ENCODE measurements around the gene CCDC68.

The CCDC68 gene

GRCh38 chr18:54958704-54959625, at the start of gene CCDC68:
Gene CCDC68 (minus strand): TSS chr18:54959461. CDS start chr18:54942791, 16,670 bp downstream.
- DNase-seq (ENCODE audit: low spot score) = peak; percentile 53

- DNase-seq (ENCODE audit: low spot score) = no peak
These were observed 48.3 kb upstream of the CCDC68 start for GRCh38 chr18:55007602-55008001.

- DNase-seq (ENCODE audit: low spot score) = no peak
These were observed 44.4 kb upstream of the CCDC68 start for GRCh38 chr18:55003695-55004094.

- DNase-seq (ENCODE audit: low spot score) = no peak
These were observed 43.0 kb upstream of the CCDC68 start for GRCh38 chr18:55002261-55002660.

- DNase-seq (ENCODE audit: low spot score) = no peak
These were observed 42.2 kb upstream of the CCDC68 start for GRCh38 chr18:55001394-55002024.

GRCh38 chr18:55000529-55000928, 41.3 kb upstream of the CCDC68 start:
- DNase-seq (ENCODE audit: low spot score) = no peak

- no peak for DNase-seq (ENCODE audit: low spot score)
These were observed 39.8 kb upstream of the CCDC68 start for GRCh38 chr18:54999016-54999415.

- no peak for DNase-seq (ENCODE audit: low spot score)
These were observed 36.3 kb upstream of the CCDC68 start for GRCh38 chr18:54995421-54996143.

- DNase-seq (ENCODE audit: low spot score) = no peak
These were observed 32.7 kb upstream of the CCDC68 start for GRCh38 chr18:54991981-54992380.

GRCh38 chr18:54984908-54985307, 25.6 kb upstream of the CCDC68 start:
- no peak for DNase-seq (ENCODE audit: low spot score)

- no peak for DNase-seq (ENCODE audit: low spot score)
These were observed 24.5 kb upstream of the CCDC68 start for GRCh38 chr18:54983791-54984190.

- peak; percentile 51 for DNase-seq (ENCODE audit: low spot score)
These were observed 23.9 kb upstream of the CCDC68 start for GRCh38 chr18:54983041-54983686.

- DNase-seq (ENCODE audit: low spot score) = no peak
These were observed 21.8 kb upstream of the CCDC68 start for GRCh38 chr18:54981076-54981475.

GRCh38 chr18:54975598-54975997, 16.3 kb upstream of the CCDC68 start:
- DNase-seq (ENCODE audit: low spot score) = no peak

- DNase-seq (ENCODE audit: low spot score) = no peak
These were observed 13.8 kb upstream of the CCDC68 start for GRCh38 chr18:54973046-54973445.

- DNase-seq (ENCODE audit: low spot score) = no peak
These were observed 9.5 kb upstream of the CCDC68 start for GRCh38 chr18:54968807-54969206.

- peak; percentile 51 for DNase-seq (ENCODE audit: low spot score)
These were observed 9.0 kb upstream of the CCDC68 start for GRCh38 chr18:54968237-54968636.

- no peak for DNase-seq (ENCODE audit: low spot score)
These were observed 8.5 kb upstream of the CCDC68 start for GRCh38 chr18:54967786-54968185.

GRCh38 chr18:54964741-54965140, 5.5 kb upstream of the CCDC68 start:
- no peak for DNase-seq (ENCODE audit: low spot score)

GRCh38 chr18:54962919-54963645, 3.8 kb upstream of the CCDC68 start:
- no peak for DNase-seq (ENCODE audit: low spot score)

- no peak for DNase-seq (ENCODE audit: low spot score)
These were observed 2.6 kb upstream of the CCDC68 start for GRCh38 chr18:54961868-54962267.
